Activated B cell treated with CpG ODN at 0.5 μM for 24 hours (primary cell): Measurements from ENCODE around the gene TM6SF1. TPM values are rescaled to one million over a fixed set of nuclear protein-coding genes. Genes with fewer than 3 reads are reported as not detected.
"Not testable (repeated sequence)": the region's sequence is repeated elsewhere in the genome, so short reads cannot be mapped to it uniquely, and the experiment has no call there.

Experiments
- ATAC-seq: fragments of 200-7000 bp; cut with Tn5 transposase; one replicate; pipeline ENCODE4 v1.10.0; 2021; ENCODE audit warnings: low read depth, mild to moderate bottlenecking, moderate library complexity
- CTCF ChIA-PET: fragments of 350-600 bp; sonication (Branson Sonifier 250); formaldehyde crosslinking; loops from one replicate; lab custom pipeline; 2021; ENCODE audit warnings: antibody characterized with exemption; lab: Charles Lee
- POLR2A ChIA-PET: fragments of 350-600 bp; sonication (Branson Sonifier 250); formaldehyde crosslinking; loops from one replicate; lab custom pipeline; 2021; ENCODE audit warnings: antibody characterized with exemption; lab: Charles Lee
- DNase-seq: peaks from one replicate; pipeline ENCODE4 v3.0.0; 2022
- H3K27ac Mint-ChIP-seq: one replicate; pipeline ENCODE4 v1.8.0; 2020; ENCODE audit warnings: mixed read lengths
- H3K27me3 Mint-ChIP-seq: one replicate; pipeline ENCODE4 v1.8.0; 2021; ENCODE audit warnings: mixed read lengths
- H3K36me3 Mint-ChIP-seq: one replicate; pipeline ENCODE4 v1.8.0; 2021; ENCODE audit warnings: low read depth, mixed read lengths
- H3K4me1 Mint-ChIP-seq: one replicate; pipeline ENCODE4 v1.8.0; 2021; ENCODE audit warnings: mixed read lengths
- H3K4me3 Mint-ChIP-seq: one replicate; pipeline ENCODE4 v1.8.0; 2020; ENCODE audit warnings: mild to moderate bottlenecking, mixed read lengths
- H3K9me3 Mint-ChIP-seq: one replicate; pipeline ENCODE4 v1.8.0; 2020; ENCODE audit warnings: mixed read lengths
- intact Hi-C: fragments of 100-400 bp; cut with micrococcal nuclease; formaldehyde crosslinking; loops from one replicate; pipeline ENCODE4 v1.15.1; 2024
- total RNA-seq: library from RNA; stranded (reverse); gene quantifications from 2 replicates; pipeline ENCODE4 v1.2.3, GENCODE V29; 2022
- TF ChIP-seq, protein P1 (sequence below): fragments of 200-600 bp; IDR thresholded peaks from one replicate; pipeline ENCODE4 v1.8.0; 2022; ENCODE audit warnings: antibody characterized with exemption, mild to moderate bottlenecking

TM6SF1 gene
- total RNA-seq, 1 donor from 2014 or later: 4.1 TPM

- TF ChIP-seq, protein P1, sequence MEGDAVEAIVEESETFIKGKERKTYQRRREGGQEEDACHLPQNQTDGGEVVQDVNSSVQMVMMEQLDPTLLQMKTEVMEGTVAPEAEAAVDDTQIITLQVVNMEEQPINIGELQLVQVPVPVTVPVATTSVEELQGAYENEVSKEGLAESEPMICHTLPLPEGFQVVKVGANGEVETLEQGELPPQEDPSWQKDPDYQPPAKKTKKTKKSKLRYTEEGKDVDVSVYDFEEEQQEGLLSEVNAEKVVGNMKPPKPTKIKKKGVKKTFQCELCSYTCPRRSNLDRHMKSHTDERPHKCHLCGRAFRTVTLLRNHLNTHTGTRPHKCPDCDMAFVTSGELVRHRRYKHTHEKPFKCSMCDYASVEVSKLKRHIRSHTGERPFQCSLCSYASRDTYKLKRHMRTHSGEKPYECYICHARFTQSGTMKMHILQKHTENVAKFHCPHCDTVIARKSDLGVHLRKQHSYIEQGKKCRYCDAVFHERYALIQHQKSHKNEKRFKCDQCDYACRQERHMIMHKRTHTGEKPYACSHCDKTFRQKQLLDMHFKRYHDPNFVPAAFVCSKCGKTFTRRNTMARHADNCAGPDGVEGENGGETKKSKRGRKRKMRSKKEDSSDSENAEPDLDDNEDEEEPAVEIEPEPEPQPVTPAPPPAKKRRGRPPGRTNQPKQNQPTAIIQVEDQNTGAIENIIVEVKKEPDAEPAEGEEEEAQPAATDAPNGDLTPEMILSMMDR: no peak
- H3K27ac Mint-ChIP-seq: no peak overlapping the region
- POLR2A ChIA-PET: no interaction called here
- DNase-seq: no peak
- CTCF ChIA-PET: no interaction called here
- H3K4me3 Mint-ChIP-seq: no peak overlapping the region
- peaks cover 2% of the 10 kb centered on the region for H3K36me3 Mint-ChIP-seq
- H3K27me3 Mint-ChIP-seq: peaks cover 23% of the 10 kb centered on the region
- no peak for ATAC-seq
- H3K4me1 Mint-ChIP-seq: no peaks in the 10 kb centered on the region
- intact Hi-C loops: no loop called here
- H3K9me3 Mint-ChIP-seq: peaks cover 11% of the 10 kb centered on the region
These were observed 55.6 kb downstream of the TM6SF1 start for GRCh38 chr15:83163032-83163431.

- Mint-ChIP-seq H3K27ac (no peak overlapping the region), H3K9me3 (peaks cover 11% of the 10 kb centered on the region), H3K36me3 (peaks cover 2% of the 10 kb centered on the region), H3K4me3 (no peak overlapping the region), H3K4me1 (no peaks in the 10 kb centered on the region), H3K27me3 (peaks cover 21% of the 10 kb centered on the region)
- TF ChIP-seq, protein P1: no peak
- intact Hi-C loops: no loop called here
- ATAC-seq (no peak), DNase-seq (no peak)
- ChIA-PET POLR2A (no interaction called here), CTCF (no interaction called here)
These were observed 56.8 kb downstream of the TM6SF1 start for GRCh38 chr15:83164111-83164770.

- intact Hi-C loops: no loop called here
- CTCF ChIA-PET: no interaction called here
- no peak for DNase-seq
- POLR2A ChIA-PET: no interaction called here
- Mint-ChIP-seq H3K27me3 (peaks cover 16% of the 10 kb centered on the region), H3K4me3 (no peak overlapping the region), H3K27ac (no peak overlapping the region), H3K36me3 (peaks cover 2% of the 10 kb centered on the region), H3K9me3 (peaks cover 11% of the 10 kb centered on the region), H3K4me1 (no peaks in the 10 kb centered on the region)
- ATAC-seq: no peak
- TF ChIP-seq, protein P1: no peak
These were observed 57.4 kb downstream of the TM6SF1 start for GRCh38 chr15:83164771-83165404.

GRCh38 chr15:83166218-83166617 is 58.8 kb downstream of the TM6SF1 start:
- intact Hi-C loops: no loop called here
- TF ChIP-seq, protein P1: no peak
- ATAC-seq (no peak), DNase-seq (no peak)
- ChIA-PET CTCF (no interaction called here), POLR2A (no interaction called here)
- no peaks in the 10 kb centered on the region for H3K4me1 Mint-ChIP-seq
- peaks cover 11% of the 10 kb centered on the region for H3K9me3 Mint-ChIP-seq
- H3K27me3 Mint-ChIP-seq: peaks cover 9% of the 10 kb centered on the region
- peaks cover 2% of the 10 kb centered on the region for H3K36me3 Mint-ChIP-seq
- H3K4me3 Mint-ChIP-seq: no peak overlapping the region
- H3K27ac Mint-ChIP-seq: no peak overlapping the region

DNA sequence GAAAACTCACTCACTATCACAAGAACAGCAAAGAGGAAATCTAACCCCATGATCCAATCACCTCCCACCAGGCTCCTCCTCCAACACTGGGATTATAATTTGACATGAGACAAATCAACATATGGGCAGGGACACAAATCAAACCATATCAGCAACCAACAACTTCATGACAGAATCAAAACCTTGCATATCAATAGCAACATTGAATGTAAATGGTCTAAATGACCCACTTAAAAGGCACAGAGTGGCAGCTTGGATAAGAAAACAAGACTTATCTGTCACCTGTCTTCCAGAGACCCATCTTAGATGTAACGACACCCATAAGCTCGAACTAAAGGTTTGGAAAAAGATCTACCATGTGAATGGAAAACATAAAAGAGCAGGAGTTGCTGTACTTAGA is 59.4 kb downstream of the TM6SF1 start:
- H3K27ac Mint-ChIP-seq: no peak overlapping the region
- ChIA-PET POLR2A (no interaction called here), CTCF (no interaction called here)
- peaks cover 11% of the 10 kb centered on the region for H3K9me3 Mint-ChIP-seq
- no peak overlapping the region for H3K4me3 Mint-ChIP-seq
- peaks cover 9% of the 10 kb centered on the region for H3K27me3 Mint-ChIP-seq
- intact Hi-C loops: no loop called here
- no peaks in the 10 kb centered on the region for H3K4me1 Mint-ChIP-seq
- ATAC-seq: no peak
- TF ChIP-seq, protein P1: no peak
- no peak for DNase-seq
- H3K36me3 Mint-ChIP-seq: peaks cover 2% of the 10 kb centered on the region

DNA sequence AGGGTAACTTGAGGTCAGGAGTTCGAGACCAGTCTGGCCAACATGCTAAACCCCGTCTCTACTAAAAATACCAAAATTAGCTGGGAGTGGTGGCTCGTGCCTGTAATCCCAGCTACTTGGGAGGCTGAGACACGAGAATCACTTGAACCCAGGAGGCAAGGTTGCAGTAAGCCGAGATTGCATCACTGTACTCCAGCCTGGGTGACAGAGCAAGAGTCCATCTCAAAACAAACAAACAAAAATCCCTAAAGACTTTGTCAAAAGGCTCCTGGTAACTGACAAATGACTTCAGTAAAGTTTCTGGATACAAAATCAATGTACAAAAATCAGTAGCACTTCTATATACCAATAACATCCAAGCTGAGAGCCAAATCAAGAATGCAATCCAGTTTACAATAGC is 62.1 kb downstream of the TM6SF1 start:
- H3K4me3 Mint-ChIP-seq, CTCF ChIA-PET, H3K27me3 Mint-ChIP-seq, H3K27ac Mint-ChIP-seq, DNase-seq, intact Hi-C loops, POLR2A ChIA-PET, H3K36me3 Mint-ChIP-seq, ATAC-seq, H3K4me1 Mint-ChIP-seq: not testable (repeated sequence)
- H3K9me3 Mint-ChIP-seq: peaks cover 11% of the 10 kb centered on the region
